ENCODE measurements around the gene PFDN1.

PFDN1 gene

DNA sequence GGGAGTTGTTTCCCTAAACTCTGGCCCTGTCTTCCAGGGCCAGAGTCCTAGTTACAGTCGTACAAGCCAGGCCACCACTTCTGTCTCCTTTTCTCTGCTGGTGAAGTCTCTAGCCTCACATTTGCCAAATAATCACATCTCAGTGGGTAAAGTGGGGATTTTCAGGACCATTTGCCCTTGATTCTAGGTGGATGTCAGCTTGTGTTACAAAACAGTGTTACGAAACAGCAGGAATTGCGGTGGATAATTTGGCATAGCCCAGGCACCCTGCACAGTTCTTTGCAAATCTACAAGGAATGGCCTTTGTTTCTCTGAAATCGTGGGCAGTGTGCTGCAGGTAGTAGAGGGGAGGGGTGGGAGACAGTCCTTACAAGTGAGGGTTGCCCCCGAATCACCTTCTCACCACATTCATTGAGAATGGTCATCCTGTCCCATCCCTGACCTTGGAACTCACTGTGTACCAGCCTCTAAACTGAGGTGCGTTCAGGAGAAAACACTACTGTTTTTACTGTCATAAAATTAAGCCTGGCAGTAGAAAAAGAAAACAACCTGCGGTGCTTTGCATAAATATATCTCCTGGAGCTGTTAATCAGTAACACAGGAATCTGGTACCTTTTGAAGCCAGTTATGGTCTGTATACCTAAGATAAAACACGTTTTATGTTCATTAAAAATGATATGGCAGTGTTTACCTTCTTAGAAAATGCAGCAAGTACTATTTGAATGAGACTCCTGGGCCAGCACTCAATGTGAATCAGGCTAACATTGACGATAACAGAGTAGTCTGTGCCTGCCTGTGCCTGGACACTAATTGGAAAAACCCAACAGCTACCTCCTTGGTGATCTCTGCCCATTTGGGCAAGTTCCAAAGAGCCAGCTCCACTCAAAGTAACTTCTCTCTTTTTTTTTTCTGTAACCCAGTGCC, 83.6 kb downstream of the PFDN1 start:
- peak overlapping the region; percentile 98 for H3K27ac ChIP-seq
- no peak for TF ChIP-seq CTCF (conservative IDR thresholded peaks at IDR 0.05)

DNA sequence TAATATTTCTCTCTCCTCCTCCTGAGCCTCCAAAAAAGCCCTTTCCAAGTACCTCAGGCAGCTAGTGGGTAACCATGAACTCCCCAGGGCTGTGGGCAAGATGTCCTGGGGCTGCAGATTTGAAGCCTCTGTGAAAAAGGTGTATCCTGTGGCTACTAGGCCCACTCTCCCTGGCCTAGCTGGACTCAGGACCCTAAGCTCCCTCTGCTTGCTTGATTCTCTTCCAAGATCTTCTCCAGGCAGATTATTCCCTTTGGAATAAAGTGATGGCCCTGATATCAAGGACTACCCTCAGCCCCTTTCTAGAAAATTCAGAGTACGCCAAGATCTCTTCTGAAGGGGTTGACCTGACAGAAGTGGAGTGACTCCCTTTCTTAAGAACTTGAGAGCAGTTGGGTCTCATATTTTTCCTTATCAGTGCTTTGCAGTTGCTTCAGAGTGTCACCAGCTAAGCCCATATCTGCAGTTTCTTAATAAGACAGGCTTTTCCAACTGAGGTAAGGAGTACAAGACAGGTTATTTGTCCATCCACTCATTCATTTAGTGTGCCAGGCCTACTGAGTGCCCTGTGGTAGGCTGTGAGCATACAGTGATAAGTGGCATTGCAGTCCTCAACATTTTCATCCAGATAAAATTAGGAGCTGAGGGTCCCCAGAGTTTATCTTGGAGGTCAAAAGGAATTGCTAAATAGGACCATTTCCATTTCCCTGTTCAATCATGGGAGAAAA, 85.4 kb downstream of the PFDN1 start:
- no peak for TF ChIP-seq CTCF (conservative IDR thresholded peaks at IDR 0.05)
- H3K27ac ChIP-seq = peak overlapping the region; percentile 98

GRCh38 chr5:140216478-140217074, 86.3 kb downstream of the PFDN1 start:
- peak overlapping the region; percentile 98 for H3K27ac ChIP-seq
- no peak for TF ChIP-seq CTCF (conservative IDR thresholded peaks at IDR 0.05)

- peak overlapping the region; percentile 98; the same call in 1 of the 2 replicates for H3K27ac ChIP-seq
- TF ChIP-seq CTCF (conservative IDR thresholded peaks at IDR 0.05) = no peak
These were observed 87.6 kb downstream of the PFDN1 start for GRCh38 chr5:140215276-140215675.

DNA sequence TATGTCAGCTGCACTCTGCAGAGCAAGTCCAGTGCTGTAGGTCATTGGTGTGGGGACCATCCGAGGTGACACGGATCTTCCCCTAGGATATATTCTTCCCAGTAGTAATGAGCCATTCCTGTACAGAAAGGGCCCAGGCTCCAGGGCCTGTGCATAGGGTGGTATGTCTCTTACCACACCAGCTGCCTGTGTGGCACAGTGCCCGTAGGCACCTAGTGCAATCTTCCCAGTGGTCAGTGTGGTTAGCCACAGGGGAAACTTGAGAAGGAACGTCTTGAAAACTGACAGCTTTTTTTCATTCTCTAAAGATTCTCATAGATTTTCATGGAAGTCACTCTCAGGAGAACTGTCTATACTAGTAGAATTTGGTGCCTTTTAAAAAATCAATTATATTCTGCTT, 88.1 kb downstream of the PFDN1 start:
- no peak overlapping the region for H3K27ac ChIP-seq
- no peak for TF ChIP-seq CTCF (conservative IDR thresholded peaks at IDR 0.05)

DNA sequence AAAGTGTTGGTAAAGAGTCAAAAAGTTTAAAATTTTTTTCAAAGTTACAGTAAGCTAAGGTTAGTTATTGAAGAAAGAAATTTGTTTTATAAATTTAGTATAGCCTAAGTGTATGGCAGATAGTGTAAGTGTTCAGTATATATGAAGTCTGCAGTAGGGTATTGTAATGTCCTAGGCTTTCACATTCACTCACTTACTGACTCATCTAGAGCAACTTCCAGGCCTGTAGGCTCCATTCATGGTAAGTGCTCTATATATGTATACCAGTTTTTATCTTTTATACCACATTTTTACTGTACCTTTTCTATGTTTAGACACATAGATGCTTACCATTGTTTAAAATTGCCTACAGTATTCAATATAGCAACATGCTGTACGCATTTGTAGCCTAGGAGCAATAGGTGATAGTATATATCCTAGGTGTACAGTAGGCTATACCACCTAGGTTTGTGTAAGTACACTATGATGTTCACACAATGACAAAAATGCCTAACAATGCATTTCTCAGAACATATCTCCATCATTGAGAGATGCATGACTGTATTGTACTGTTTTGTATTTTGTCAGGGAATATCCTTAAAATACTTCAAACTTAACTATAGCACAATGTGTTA, 89.4 kb downstream of the PFDN1 start:
- no peak for TF ChIP-seq CTCF (conservative IDR thresholded peaks at IDR 0.05)
- no peak overlapping the region for H3K27ac ChIP-seq

- no peak overlapping the region for H3K27ac ChIP-seq
- TF ChIP-seq CTCF (conservative IDR thresholded peaks at IDR 0.05) = no peak
These were observed 94.8 kb downstream of the PFDN1 start for GRCh38 chr5:140208065-140208464.

Data from VCaP (cell line).